Measurements from ENCODE around the gene MNAT1.

The MNAT1 gene

DNA sequence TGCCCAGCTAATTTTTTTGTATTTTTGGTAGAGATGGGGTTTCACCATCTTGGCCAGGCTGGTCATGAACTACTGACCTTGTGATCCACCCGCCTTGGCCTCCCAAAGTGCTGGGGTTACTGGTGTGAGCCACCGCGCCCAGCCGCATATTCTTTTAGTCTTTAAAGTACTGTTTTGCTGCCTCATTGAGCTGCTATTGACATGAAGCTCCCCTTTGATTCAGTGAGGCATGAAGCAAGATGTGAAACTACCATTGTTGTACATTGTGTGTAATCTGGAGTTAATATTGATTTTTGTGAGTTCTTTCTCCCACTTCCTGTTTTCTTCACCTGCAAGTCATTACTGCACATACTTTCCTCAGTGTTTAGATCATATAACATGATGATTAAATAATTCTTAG, 80.8 kb downstream of the MNAT1 start:
- TF ChIP-seq, protein P1, sequence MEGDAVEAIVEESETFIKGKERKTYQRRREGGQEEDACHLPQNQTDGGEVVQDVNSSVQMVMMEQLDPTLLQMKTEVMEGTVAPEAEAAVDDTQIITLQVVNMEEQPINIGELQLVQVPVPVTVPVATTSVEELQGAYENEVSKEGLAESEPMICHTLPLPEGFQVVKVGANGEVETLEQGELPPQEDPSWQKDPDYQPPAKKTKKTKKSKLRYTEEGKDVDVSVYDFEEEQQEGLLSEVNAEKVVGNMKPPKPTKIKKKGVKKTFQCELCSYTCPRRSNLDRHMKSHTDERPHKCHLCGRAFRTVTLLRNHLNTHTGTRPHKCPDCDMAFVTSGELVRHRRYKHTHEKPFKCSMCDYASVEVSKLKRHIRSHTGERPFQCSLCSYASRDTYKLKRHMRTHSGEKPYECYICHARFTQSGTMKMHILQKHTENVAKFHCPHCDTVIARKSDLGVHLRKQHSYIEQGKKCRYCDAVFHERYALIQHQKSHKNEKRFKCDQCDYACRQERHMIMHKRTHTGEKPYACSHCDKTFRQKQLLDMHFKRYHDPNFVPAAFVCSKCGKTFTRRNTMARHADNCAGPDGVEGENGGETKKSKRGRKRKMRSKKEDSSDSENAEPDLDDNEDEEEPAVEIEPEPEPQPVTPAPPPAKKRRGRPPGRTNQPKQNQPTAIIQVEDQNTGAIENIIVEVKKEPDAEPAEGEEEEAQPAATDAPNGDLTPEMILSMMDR (conservative IDR thresholded peaks at IDR 0.05; ENCODE audit: low read length): no peak
- TF ChIP-seq EZH2phosphoT487 (IDR thresholded peaks at IDR 0.05; ENCODE audit: borderline replicate concordance): no peak
- Histone ChIP-seq H3K36me3 (ENCODE audit: insufficient read depth, low read length) (peaks cover 28% of the 10 kb centered on the region), H3K4me1 (ENCODE audit: insufficient read depth, low read length, poor library complexity, severe bottlenecking) (no peaks in the 10 kb centered on the region), H3K9me2 (replicated peaks; ENCODE audit: low read depth, low read length) (no peaks in the 10 kb centered on the region), H4K20me1 (ENCODE audit: insufficient read depth, low read length, poor library complexity, severe bottlenecking) (no peaks in the 10 kb centered on the region), H2AFZ (ENCODE audit: low read length) (no peak overlapping the region), H3K9me3 (ENCODE audit: insufficient read depth, low read depth, low read length) (no peaks in the 10 kb centered on the region), H3K4me3 (ENCODE audit: low read length, poor library complexity, severe bottlenecking) (no peak overlapping the region), H3K4me2 (ENCODE audit: low read depth, low read length, poor library complexity, severe bottlenecking) (no peak overlapping the region), H3K79me2 (ENCODE audit: insufficient read depth, low read length) (no peaks in the 10 kb centered on the region), H3K27me3 (ENCODE audit: insufficient read depth, low read length, poor library complexity, severe bottlenecking) (no peaks in the 10 kb centered on the region), H3F3A (ENCODE audit: low read depth) (no peaks in the 10 kb centered on the region), H3K9ac (ENCODE audit: low read depth, low read length, poor library complexity, severe bottlenecking) (no peak overlapping the region)

DNA sequence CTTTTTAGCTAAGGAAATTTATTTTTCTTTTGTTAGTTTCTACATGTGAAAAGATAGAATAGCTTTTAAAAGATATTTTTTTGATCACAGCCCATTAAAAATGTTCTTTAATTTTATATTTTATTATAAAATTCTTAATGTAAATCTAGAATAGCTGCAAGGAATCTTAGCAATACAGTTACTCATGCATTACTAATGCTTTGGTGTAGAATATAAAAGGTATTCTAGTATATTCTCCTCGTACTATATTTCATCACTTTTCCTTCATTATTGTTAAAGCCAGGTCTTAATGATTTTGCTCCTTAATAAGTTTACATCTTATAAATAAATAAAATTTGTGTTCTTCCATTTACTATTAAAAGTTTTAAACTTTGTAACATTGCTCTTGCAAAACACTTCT, 82.6 kb downstream of the MNAT1 start:
- H3K9me2 ChIP-seq (replicated peaks; ENCODE audit: low read depth, low read length): no peaks in the 10 kb centered on the region
- no peaks in the 10 kb centered on the region for H3K4me1 ChIP-seq (ENCODE audit: insufficient read depth, low read length, poor library complexity, severe bottlenecking)
- no peaks in the 10 kb centered on the region for H3K27me3 ChIP-seq (ENCODE audit: insufficient read depth, low read length, poor library complexity, severe bottlenecking)
- H3K79me2 ChIP-seq (ENCODE audit: insufficient read depth, low read length): no peaks in the 10 kb centered on the region
- H3F3A ChIP-seq (ENCODE audit: low read depth): no peaks in the 10 kb centered on the region
- H2AFZ ChIP-seq (ENCODE audit: low read length): no peak overlapping the region
- H3K4me2 ChIP-seq (ENCODE audit: low read depth, low read length, poor library complexity, severe bottlenecking): no peak overlapping the region
- TF ChIP-seq, protein P1 (conservative IDR thresholded peaks at IDR 0.05; ENCODE audit: low read length): no peak
- TF ChIP-seq EZH2phosphoT487 (IDR thresholded peaks at IDR 0.05; ENCODE audit: borderline replicate concordance): no peak
- no peak overlapping the region for H3K4me3 ChIP-seq (ENCODE audit: low read length, poor library complexity, severe bottlenecking)
- H3K9me3 ChIP-seq (ENCODE audit: insufficient read depth, low read depth, low read length): no peaks in the 10 kb centered on the region
- no peaks in the 10 kb centered on the region for H4K20me1 ChIP-seq (ENCODE audit: insufficient read depth, low read length, poor library complexity, severe bottlenecking)
- peaks cover 21% of the 10 kb centered on the region for H3K36me3 ChIP-seq (ENCODE audit: insufficient read depth, low read length)
- no peak overlapping the region for H3K9ac ChIP-seq (ENCODE audit: low read depth, low read length, poor library complexity, severe bottlenecking)

DNA sequence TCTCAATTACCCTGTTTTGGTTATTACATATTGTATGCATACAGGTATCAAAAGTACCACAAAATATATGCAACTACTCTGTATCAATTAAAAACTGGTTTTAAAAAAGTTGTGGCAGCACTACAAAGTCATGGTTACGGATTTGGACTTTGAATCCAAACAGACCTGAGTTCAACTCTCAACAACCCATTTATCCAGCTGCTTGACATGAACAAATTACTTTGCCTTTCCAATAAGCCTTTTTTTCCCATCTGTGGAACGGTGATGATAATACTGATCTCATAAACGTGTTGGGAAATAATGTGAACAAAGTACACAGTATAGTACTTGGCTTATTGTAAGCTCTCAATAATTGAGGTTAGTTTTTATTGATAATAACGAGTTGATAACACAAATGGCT, 85.0 kb downstream of the MNAT1 start:
- peaks cover 10% of the 10 kb centered on the region for H3K36me3 ChIP-seq (ENCODE audit: insufficient read depth, low read length)
- no peak overlapping the region for H3K4me3 ChIP-seq (ENCODE audit: low read length, poor library complexity, severe bottlenecking)
- H3K9me2 ChIP-seq (replicated peaks; ENCODE audit: low read depth, low read length): no peaks in the 10 kb centered on the region
- no peaks in the 10 kb centered on the region for H3K9me3 ChIP-seq (ENCODE audit: insufficient read depth, low read depth, low read length)
- no peaks in the 10 kb centered on the region for H3K4me1 ChIP-seq (ENCODE audit: insufficient read depth, low read length, poor library complexity, severe bottlenecking)
- H3K9ac ChIP-seq (ENCODE audit: low read depth, low read length, poor library complexity, severe bottlenecking): no peak overlapping the region
- no peaks in the 10 kb centered on the region for H3F3A ChIP-seq (ENCODE audit: low read depth)
- H3K79me2 ChIP-seq (ENCODE audit: insufficient read depth, low read length): no peaks in the 10 kb centered on the region
- H2AFZ ChIP-seq (ENCODE audit: low read length): no peak overlapping the region
- TF ChIP-seq, protein P1 (conservative IDR thresholded peaks at IDR 0.05; ENCODE audit: low read length): no peak
- no peak for TF ChIP-seq EZH2phosphoT487 (IDR thresholded peaks at IDR 0.05; ENCODE audit: borderline replicate concordance)
- no peaks in the 10 kb centered on the region for H4K20me1 ChIP-seq (ENCODE audit: insufficient read depth, low read length, poor library complexity, severe bottlenecking)
- no peaks in the 10 kb centered on the region for H3K27me3 ChIP-seq (ENCODE audit: insufficient read depth, low read length, poor library complexity, severe bottlenecking)
- no peak overlapping the region for H3K4me2 ChIP-seq (ENCODE audit: low read depth, low read length, poor library complexity, severe bottlenecking)
